GM12878 (cell line): ENCODE results near the gene SETD2. TPM values are rescaled to one million over a fixed set of nuclear protein-coding genes. Genes with fewer than 3 reads are reported as not detected.

ENCODE experiments used
- CBX5 ChIP-seq: sonication (generic); IDR thresholded peaks from 2 replicates; pipeline ENCODE4 v1.6.1; 2016; ENCODE audit warnings: low read depth, moderate library complexity, mild to moderate bottlenecking, inconsistent platforms
- FOS ChIP-seq: IDR thresholded peaks from 3 replicates; pipeline ENCODE4 v1.6.1; 2011; ENCODE audit warnings: borderline replicate concordance; ENCODE audit not compliant: insufficient read length; ENCODE audit errors: extremely low read depth
- IKZF2 ChIP-seq, 2 experiments: fragments of 450-650 bp; IDR thresholded peaks; 2 replicates each; pipeline ENCODE4 v1.6.1; 2017; ENCODE audit warnings: mild to moderate bottlenecking in 2 of 2, moderate library complexity in 2 of 2
- KDM1A ChIP-seq: fragments of 200-600 bp; sonication (generic); IDR thresholded peaks from 2 replicates; pipeline ENCODE4 v1.6.1; 2016; ENCODE audit warnings: borderline replicate concordance
- LARP7 ChIP-seq: fragments of 450-650 bp; IDR thresholded peaks from 2 replicates; pipeline ENCODE4 v1.6.1; 2017; ENCODE audit warnings: mild to moderate bottlenecking
- MTA2 ChIP-seq: fragments of 450-650 bp; IDR thresholded peaks from 2 replicates; pipeline ENCODE4 v1.6.1; 2016; ENCODE audit warnings: low read depth, mild to moderate bottlenecking, moderate library complexity
- NFIC ChIP-seq: IDR thresholded peaks from 2 replicates; pipeline ENCODE4 v1.6.1; 2012; ENCODE audit warnings: low read depth, mild to moderate bottlenecking, inconsistent platforms, low read length, moderate library complexity
- NFYA ChIP-seq: IDR thresholded peaks from 2 replicates; pipeline ENCODE4 v1.6.1; 2011; ENCODE audit warnings: low read depth, mild to moderate bottlenecking, low read length, improper control_type of control experiment, borderline replicate concordance
- NR2F1 ChIP-seq: fragments of 450-650 bp; conservative IDR thresholded peaks from 2 replicates; pipeline ENCODE4 v1.6.1; 2017; ENCODE audit warnings: mild to moderate bottlenecking
- NRF1 ChIP-seq: conservative IDR thresholded peaks from 2 replicates; pipeline ENCODE4 v1.6.1; 2011; ENCODE audit warnings: mild to moderate bottlenecking, low read depth, low read length, improper control_type of control experiment
- PAX8 ChIP-seq: fragments of 450-650 bp; IDR thresholded peaks from 2 replicates; pipeline ENCODE4 v1.6.1; 2017; ENCODE audit warnings: mild to moderate bottlenecking, moderate library complexity
- PBX3 ChIP-seq: IDR thresholded peaks from 2 replicates; pipeline ENCODE4 v1.6.1; 2011; ENCODE audit warnings: mild to moderate bottlenecking, low read depth, low read length, moderate library complexity; ENCODE audit not compliant: insufficient replicate concordance
- PKNOX1 ChIP-seq: fragments of 450-650 bp; IDR thresholded peaks from 2 replicates; pipeline ENCODE4 v1.6.1; 2016; ENCODE audit warnings: mild to moderate bottlenecking
- RAD51 ChIP-seq: fragments of 450-650 bp; IDR thresholded peaks from 2 replicates; pipeline ENCODE4 v1.6.1; 2016; ENCODE audit warnings: moderate library complexity, mild to moderate bottlenecking, inconsistent platforms
- RUNX3 ChIP-seq: IDR thresholded peaks from 2 replicates; pipeline ENCODE4 v1.6.1; 2012; ENCODE audit warnings: low read length, inconsistent platforms
- TAF1 ChIP-seq: IDR thresholded peaks from 2 replicates; pipeline ENCODE4 v1.6.1; 2011; ENCODE audit warnings: mild to moderate bottlenecking, low read depth, low read length, borderline replicate concordance
- ZNF217 ChIP-seq: fragments of 450-650 bp; IDR thresholded peaks from 2 replicates; pipeline ENCODE4 v1.6.1; 2017; ENCODE audit warnings: antibody characterized with exemption, mild to moderate bottlenecking
- ZNF24 ChIP-seq: fragments of 450-650 bp; IDR thresholded peaks from 2 replicates; pipeline ENCODE4 v1.6.1; 2017; ENCODE audit warnings: antibody characterized with exemption, mild to moderate bottlenecking
- ZNF622 ChIP-seq: fragments of 450-650 bp; IDR thresholded peaks from 2 replicates; pipeline ENCODE4 v1.6.1; 2017; ENCODE audit warnings: mild to moderate bottlenecking, inconsistent platforms
- polyA plus RNA-seq, 11 experiments: library from polyadenylated mRNA; depleted of rRNA in 4 of 11; unstranded in 6 of 11; stranded (reverse) in 5 of 11; fragments of >200 nt; fragmentation: Nextera tagmentation in 4 of 11; fragmentation: Illumina TruSeq in 1 of 11; extraction: Ambion mirVana in 4 of 11; extraction: Trizol in 1 of 11; gene quantifications; 1 replicate in 1 of 11; 2 replicates in 10 of 11; pipeline versions ENCODE4 v1.2.1 to v1.2.3, GENCODE V29; 2011 to 2016; ENCODE audit warnings: inconsistent platforms in 2 of 11, missing spikeins in 2 of 11, low read depth in 1 of 11
- total RNA-seq, 4 experiments: library from RNA; depleted of rRNA in 3 of 4; stranded (reverse); fragments of >200 nt in 3 of 4; fragmentation: Illumina TruSeq in 1 of 4; extraction: Trizol in 1 of 4; gene quantifications; 2 replicates each; pipeline versions ENCODE4 v1.2.1 to v1.2.3, GENCODE V29; 2013 to 2021
- TF ChIP-seq, protein P1 (sequence below): IDR thresholded peaks from 2 replicates; pipeline ENCODE4 v1.6.1; 2012; ENCODE audit warnings: improper control_type of control experiment, low read depth, low read length; ENCODE audit not compliant: insufficient replicate concordance
- TF ChIP-seq, protein P2 (sequence below): IDR thresholded peaks from 2 replicates; pipeline ENCODE4 v1.6.1; 2012; ENCODE audit warnings: low read depth, low read length, improper control_type of control experiment

Gene SETD2
- total and polyA plus RNA-seq, 10 of the 15 experiments (the other 5 are each of a cell fraction or from before 2014, with no cell fraction given) = 8.4 to 44.9 (median 24.5) TPM

DNA sequence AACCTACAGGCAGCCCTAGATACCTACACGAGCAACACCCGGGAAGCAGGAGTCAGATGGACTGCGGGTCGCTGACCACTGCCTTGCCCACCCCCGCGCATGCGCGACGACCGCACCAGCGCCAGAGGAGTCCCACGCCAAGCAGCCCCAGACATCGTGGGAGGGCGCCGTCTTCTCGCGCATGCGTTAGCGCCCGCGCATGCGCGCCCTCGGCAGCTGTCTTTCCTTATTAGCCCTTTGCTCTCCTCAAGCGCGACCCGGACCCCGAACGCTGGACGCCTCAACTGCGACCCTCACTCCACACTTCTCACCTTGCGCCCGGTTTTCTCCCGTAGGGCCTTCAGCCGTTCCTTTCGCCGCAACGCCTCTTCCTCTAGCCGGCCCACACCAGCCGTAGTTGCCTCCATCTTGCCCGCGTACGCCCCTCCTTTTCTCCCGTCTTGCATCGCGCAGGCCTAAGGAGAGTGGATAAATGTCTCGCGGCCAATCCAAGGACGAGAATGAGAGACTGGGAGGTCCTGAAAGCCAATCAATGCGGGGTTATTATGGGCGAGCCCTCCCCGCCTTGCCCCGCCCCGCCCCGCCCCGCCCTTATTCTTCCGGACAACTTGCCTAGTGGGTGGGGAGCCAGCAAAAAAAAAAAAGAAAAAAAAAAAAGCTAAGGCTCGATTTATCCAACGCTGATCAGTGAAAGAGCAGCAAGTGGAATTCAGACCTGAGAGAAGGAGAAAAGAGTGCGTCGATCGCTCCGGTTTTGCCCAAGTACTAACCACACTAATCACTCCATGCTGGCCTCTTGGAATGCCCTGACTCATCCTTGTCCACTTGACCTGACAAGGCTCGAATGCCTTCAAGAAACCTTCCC is 187.4 kb downstream of the SETD2 start, which contains the start of gene CCDC12 (continued):
- TF ChIP-seq, protein P1, sequence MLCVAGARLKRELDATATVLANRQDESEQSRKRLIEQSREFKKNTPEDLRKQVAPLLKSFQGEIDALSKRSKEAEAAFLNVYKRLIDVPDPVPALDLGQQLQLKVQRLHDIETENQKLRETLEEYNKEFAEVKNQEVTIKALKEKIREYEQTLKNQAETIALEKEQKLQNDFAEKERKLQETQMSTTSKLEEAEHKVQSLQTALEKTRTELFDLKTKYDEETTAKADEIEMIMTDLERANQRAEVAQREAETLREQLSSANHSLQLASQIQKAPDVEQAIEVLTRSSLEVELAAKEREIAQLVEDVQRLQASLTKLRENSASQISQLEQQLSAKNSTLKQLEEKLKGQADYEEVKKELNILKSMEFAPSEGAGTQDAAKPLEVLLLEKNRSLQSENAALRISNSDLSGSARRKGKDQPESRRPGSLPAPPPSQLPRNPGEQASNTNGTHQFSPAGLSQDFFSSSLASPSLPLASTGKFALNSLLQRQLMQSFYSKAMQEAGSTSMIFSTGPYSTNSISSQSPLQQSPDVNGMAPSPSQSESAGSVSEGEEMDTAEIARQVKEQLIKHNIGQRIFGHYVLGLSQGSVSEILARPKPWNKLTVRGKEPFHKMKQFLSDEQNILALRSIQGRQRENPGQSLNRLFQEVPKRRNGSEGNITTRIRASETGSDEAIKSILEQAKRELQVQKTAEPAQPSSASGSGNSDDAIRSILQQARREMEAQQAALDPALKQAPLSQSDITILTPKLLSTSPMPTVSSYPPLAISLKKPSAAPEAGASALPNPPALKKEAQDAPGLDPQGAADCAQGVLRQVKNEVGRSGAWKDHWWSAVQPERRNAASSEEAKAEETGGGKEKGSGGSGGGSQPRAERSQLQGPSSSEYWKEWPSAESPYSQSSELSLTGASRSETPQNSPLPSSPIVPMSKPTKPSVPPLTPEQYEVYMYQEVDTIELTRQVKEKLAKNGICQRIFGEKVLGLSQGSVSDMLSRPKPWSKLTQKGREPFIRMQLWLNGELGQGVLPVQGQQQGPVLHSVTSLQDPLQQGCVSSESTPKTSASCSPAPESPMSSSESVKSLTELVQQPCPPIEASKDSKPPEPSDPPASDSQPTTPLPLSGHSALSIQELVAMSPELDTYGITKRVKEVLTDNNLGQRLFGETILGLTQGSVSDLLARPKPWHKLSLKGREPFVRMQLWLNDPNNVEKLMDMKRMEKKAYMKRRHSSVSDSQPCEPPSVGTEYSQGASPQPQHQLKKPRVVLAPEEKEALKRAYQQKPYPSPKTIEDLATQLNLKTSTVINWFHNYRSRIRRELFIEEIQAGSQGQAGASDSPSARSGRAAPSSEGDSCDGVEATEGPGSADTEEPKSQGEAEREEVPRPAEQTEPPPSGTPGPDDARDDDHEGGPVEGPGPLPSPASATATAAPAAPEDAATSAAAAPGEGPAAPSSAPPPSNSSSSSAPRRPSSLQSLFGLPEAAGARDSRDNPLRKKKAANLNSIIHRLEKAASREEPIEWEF = peak; percentile 91
- peak; percentile 52; the same call in 1 of the 2 replicates for TF ChIP-seq PKNOX1
- TF ChIP-seq FOS = peak; percentile 24
- TF ChIP-seq NFYA = no peak
- no peak for TF ChIP-seq PBX3
- TF ChIP-seq NR2F1 = peak; percentile 61; the same call in 1 of the 2 replicates
- TF ChIP-seq ZNF24 = no peak
- TF ChIP-seq CBX5 = no peak
- TF ChIP-seq RAD51 = no peak
- no peak for TF ChIP-seq MTA2
- no peak for TF ChIP-seq KDM1A
- TF ChIP-seq ZNF622 = no peak
- peak; percentile 72 for TF ChIP-seq RUNX3
- TF ChIP-seq TAF1 = peak; percentile 75
- TF ChIP-seq LARP7 = no peak
- no peak for TF ChIP-seq ZNF217
- peak; percentile 97 for TF ChIP-seq NRF1
- TF ChIP-seq NFIC = no peak
- no peak for TF ChIP-seq PAX8
- peak in 1 of 2 experiments; percentile 24; a peak in 1 of 4 replicates for TF ChIP-seq IKZF2 (IDR thresholded peaks at IDR 0.05)
- TF ChIP-seq, protein P2, sequence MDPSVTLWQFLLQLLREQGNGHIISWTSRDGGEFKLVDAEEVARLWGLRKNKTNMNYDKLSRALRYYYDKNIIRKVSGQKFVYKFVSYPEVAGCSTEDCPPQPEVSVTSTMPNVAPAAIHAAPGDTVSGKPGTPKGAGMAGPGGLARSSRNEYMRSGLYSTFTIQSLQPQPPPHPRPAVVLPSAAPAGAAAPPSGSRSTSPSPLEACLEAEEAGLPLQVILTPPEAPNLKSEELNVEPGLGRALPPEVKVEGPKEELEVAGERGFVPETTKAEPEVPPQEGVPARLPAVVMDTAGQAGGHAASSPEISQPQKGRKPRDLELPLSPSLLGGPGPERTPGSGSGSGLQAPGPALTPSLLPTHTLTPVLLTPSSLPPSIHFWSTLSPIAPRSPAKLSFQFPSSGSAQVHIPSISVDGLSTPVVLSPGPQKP = 0 out of 2 replicates have a peak, but pooled peaks have one; percentile 14
